Nephron progenitor cell (in vitro differentiated cells): ENCODE results near the gene GEN1.

Experiments used
- DNase-seq: peaks from one replicate; pipeline ENCODE4 v3.0.0; 2021
- H3K27ac Mint-ChIP-seq: 2 replicates; pipeline ENCODE4 v1.8.0; 2021; ENCODE audit warnings: mild to moderate bottlenecking, moderate library complexity, mixed read lengths
- H3K27me3 Mint-ChIP-seq: 2 replicates; pipeline ENCODE4 v1.8.0; 2021; ENCODE audit warnings: mild to moderate bottlenecking, low read depth, mixed read lengths; ENCODE audit not compliant: poor library complexity
- H3K36me3 Mint-ChIP-seq: 2 replicates; pipeline ENCODE4 v1.8.0; 2021; ENCODE audit warnings: low read depth, mixed read lengths
- H3K4me1 Mint-ChIP-seq: 2 replicates; pipeline ENCODE4 v1.8.0; 2021; ENCODE audit warnings: mixed read lengths
- H3K4me3 Mint-ChIP-seq: 2 replicates; pipeline ENCODE4 v1.8.0; 2021; ENCODE audit warnings: mild to moderate bottlenecking, moderate library complexity, mixed read lengths
- H3K9me3 Mint-ChIP-seq: 2 replicates; pipeline ENCODE4 v1.8.0; 2021; ENCODE audit warnings: mild to moderate bottlenecking, moderate library complexity, mixed read lengths
- TF ChIP-seq, protein P1 (sequence below): fragments of 200-600 bp; sonication (generic); IDR thresholded peaks from 2 replicates; pipeline ENCODE4 v1.5.0; 2021; ENCODE audit warnings: antibody characterized with exemption

Gene GEN1

DNA sequence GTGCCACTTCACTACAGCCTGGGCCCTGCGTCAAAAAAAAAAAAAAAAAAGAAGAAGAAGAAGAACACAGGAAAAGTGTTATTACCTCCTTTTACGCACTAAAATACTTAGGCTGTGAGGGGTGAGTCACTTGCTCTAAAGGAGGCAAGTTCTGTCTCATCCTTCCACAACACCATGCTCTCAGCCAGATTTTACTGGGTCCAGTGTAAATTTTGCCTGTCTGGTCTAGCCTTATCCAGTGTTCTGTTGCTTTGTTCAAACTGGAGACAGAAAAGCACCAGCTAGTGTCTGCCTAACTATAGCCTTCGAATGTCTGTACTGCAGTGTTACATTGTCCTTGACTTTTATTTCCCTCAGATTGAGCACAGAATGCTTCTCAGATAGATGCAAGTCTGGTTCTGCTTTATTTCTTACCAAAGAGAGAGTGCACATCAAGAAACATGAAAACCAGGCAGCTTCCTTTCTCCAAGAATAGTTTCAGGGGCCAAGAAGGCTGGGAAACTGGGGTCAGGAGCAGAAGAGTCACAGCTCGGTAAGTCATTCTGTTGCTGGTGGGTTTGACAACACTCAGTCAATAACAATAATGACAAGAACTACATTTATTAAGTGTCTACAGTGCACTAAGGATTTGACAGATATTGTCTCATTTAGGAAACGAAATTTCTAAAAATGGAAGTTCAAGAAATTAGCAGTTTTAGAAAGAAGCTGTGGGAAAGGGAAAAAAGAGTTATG is 59.2 kb downstream of the GEN1 start:
- TF ChIP-seq, protein P1, sequence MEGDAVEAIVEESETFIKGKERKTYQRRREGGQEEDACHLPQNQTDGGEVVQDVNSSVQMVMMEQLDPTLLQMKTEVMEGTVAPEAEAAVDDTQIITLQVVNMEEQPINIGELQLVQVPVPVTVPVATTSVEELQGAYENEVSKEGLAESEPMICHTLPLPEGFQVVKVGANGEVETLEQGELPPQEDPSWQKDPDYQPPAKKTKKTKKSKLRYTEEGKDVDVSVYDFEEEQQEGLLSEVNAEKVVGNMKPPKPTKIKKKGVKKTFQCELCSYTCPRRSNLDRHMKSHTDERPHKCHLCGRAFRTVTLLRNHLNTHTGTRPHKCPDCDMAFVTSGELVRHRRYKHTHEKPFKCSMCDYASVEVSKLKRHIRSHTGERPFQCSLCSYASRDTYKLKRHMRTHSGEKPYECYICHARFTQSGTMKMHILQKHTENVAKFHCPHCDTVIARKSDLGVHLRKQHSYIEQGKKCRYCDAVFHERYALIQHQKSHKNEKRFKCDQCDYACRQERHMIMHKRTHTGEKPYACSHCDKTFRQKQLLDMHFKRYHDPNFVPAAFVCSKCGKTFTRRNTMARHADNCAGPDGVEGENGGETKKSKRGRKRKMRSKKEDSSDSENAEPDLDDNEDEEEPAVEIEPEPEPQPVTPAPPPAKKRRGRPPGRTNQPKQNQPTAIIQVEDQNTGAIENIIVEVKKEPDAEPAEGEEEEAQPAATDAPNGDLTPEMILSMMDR = no peak
- no peak for DNase-seq
- H3K27ac Mint-ChIP-seq = peak overlapping the region; percentile 94
- H3K36me3 Mint-ChIP-seq = no peaks in the 10 kb centered on the region
- peaks cover 3% of the 10 kb centered on the region for H3K27me3 Mint-ChIP-seq
- H3K4me1 Mint-ChIP-seq = peaks cover 74% of the 10 kb centered on the region
- H3K4me3 Mint-ChIP-seq = no peak overlapping the region
- H3K9me3 Mint-ChIP-seq = no peaks in the 10 kb centered on the region

DNA sequence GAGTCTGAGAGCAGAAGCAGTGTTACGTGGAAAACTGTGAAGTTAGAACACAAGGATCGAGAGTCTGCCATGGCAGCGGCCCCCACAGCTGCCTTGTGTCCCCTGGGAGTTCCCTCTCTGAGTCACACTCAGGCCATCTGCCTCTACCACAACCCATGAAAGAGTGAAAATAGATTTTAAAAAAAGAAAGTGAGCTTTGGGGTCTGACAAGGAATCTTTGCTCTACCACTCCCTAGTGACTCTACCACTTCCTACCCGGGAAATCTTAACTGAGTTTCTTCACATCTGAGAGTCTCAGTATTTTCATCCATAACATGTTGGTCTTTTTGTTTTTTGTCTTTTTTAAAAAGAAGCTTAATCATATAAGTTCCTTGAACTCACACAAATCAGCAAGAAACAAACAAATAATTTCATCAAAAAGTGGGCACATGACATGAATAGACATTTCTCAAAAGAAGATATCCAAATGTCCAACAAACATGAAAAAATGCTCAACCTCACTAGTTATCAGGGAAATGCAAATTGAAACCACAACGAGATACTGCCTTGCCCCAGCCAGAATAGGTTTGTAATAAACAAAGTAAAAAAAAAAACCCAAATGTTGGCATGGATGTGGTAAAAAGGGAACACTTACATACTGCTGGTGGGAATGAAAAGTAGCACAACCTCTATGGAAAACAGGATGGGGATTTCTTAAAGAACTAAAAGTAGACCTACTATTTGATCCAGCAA is 60.0 kb downstream of the GEN1 start:
- H3K9me3 Mint-ChIP-seq = no peaks in the 10 kb centered on the region
- H3K4me1 Mint-ChIP-seq = peaks cover 80% of the 10 kb centered on the region
- TF ChIP-seq, protein P1 = no peak
- DNase-seq = no peak
- H3K4me3 Mint-ChIP-seq = no peak overlapping the region
- H3K27ac Mint-ChIP-seq = peak overlapping the region; percentile 94
- H3K36me3 Mint-ChIP-seq = no peaks in the 10 kb centered on the region
- peaks cover 3% of the 10 kb centered on the region for H3K27me3 Mint-ChIP-seq

DNA sequence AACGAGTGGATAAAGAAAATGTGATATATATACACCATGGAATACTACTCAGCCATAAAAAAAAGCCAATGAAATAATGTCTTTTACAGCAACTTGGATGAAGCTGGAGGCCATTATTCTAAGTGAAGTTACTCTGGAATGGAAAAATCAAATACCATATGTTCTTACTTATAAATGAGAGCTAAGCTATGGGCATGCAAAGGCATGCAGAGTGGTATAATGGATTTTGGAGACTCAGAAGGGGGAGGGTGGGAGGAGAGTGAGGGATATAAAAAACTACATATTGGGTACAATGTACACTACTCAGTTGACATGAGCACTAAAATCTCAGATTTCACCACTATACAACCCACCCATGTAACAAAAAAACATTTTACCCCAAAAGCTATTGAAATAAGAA is 60.7 kb downstream of the GEN1 start:
- H3K27ac Mint-ChIP-seq = peak overlapping the region; percentile 99
- peaks cover 87% of the 10 kb centered on the region for H3K4me1 Mint-ChIP-seq
- TF ChIP-seq, protein P1 = no peak
- no peaks in the 10 kb centered on the region for H3K36me3 Mint-ChIP-seq
- no peaks in the 10 kb centered on the region for H3K9me3 Mint-ChIP-seq
- peaks cover 3% of the 10 kb centered on the region for H3K27me3 Mint-ChIP-seq
- no peak for DNase-seq
- H3K4me3 Mint-ChIP-seq = no peak overlapping the region

DNA sequence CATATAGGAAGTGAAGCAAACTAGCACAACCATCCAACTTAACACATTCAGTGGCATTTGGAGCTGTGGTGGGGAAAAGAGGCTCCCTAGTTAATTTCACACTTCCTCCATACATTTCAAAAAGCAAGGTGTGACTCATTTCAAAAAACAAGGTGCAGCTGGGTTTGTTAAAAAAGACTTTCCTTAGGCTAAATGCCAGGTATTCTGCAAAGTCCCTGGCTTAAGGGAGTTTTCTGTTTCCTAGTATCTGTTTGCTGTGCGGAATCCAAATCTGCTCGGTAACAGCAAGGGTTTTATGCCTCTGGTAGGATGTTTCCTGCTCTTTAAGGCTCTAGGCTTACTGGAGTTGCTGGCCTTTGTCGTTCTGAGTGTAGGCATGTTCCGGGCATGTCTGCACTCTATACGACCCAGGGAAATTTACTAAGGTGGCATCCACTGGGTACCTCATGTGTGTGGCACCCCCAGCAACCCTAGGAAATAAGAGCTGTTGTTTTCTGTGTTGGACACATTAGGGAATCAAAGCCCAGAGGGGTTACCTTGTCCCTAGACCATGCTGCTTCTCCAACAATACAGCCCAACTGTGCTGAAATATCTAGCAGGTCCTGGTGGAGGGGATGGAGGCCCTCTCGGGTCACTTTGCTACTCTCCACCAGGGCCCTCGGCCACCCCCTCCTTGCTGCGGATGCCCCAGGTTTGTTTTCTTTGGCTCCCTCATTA is 61.7 kb downstream of the GEN1 start:
- peaks cover 92% of the 10 kb centered on the region for H3K4me1 Mint-ChIP-seq
- DNase-seq = no peak
- TF ChIP-seq, protein P1 = no peak
- H3K9me3 Mint-ChIP-seq = no peaks in the 10 kb centered on the region
- H3K4me3 Mint-ChIP-seq = peak overlapping the region; percentile 81
- H3K27ac Mint-ChIP-seq = peak overlapping the region; percentile 99
- H3K36me3 Mint-ChIP-seq = no peaks in the 10 kb centered on the region
- peaks cover 3% of the 10 kb centered on the region for H3K27me3 Mint-ChIP-seq

DNA sequence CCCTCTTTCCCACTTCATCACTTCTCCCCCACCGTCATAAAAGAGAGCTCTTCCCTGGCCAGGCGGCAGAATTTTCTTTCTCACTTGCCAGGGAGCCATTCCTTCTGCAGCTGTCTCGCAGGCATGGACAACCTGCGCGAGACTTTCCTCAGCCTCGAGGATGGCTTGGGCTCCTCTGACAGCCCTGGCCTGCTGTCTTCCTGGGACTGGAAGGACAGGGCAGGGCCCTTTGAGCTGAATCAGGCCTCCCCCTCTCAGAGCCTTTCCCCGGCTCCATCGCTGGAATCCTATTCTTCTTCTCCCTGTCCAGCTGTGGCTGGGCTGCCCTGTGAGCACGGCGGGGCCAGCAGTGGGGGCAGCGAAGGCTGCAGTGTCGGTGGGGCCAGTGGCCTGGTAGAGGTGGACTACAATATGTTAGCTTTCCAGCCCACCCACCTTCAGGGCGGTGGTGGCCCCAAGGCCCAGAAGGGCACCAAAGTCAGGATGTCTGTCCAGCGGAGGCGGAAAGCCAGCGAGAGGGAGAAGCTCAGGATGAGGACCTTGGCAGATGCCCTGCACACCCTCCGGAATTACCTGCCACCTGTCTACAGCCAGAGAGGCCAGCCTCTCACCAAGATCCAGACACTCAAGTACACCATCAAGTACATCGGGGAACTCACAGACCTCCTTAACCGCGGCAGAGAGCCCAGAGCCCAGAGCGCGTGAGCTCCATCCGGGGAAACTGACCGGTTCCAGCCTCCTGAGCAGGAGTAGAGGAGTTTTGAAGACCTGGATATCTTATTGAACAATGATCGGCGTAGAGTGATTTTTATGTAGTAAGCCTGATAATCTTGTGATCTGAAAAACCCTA is 62.7 kb downstream of the GEN1 start, which contains the start of gene MSGN1:
TSS of gene MSGN1 (plus strand) at position 65 of the 850 bp plus-strand sequence. CDS start at position 124, 59 bp downstream.
- Mint-ChIP-seq H3K27me3 (peaks cover 3% of the 10 kb centered on the region), H3K9me3 (no peaks in the 10 kb centered on the region), H3K27ac (peak within 1 kb of the TSS; percentile 99), H3K4me1 (peaks cover 97% of the 10 kb centered on the region), H3K4me3 (peak within 1 kb of the TSS; percentile 81), H3K36me3 (no peaks in the 10 kb centered on the region)
- DNase-seq = peak; percentile 27
- TF ChIP-seq, protein P1 = no peak
